DND-41 (cell line): ENCODE data around the gene FZD10.
A peak's percentile ranks its signal among the peaks of the same experiment; 100 is the strongest.

Source experiments
- ATAC-seq: fragments of 200-7000 bp; cut with Tn5 transposase; 3 replicates; pipeline ENCODE4 v1.9.1; 2021; ENCODE audit warnings: low read depth; ENCODE audit not compliant: insufficient read depth
- DNase-seq: peaks from one replicate; pipeline ENCODE4 v3.0.0-alpha.2; 2020
- H2AFZ ChIP-seq: 2 replicates; pipeline ENCODE4 v1.6.0; 2012; ENCODE audit warnings: low read depth, low read length
- H3K27ac ChIP-seq: 2 replicates; pipeline ENCODE4 v1.5.1; 2012; ENCODE audit warnings: low read length, inconsistent platforms
- H3K27me3 ChIP-seq: fragments of 200-600 bp; sonication (generic); 2 replicates; pipeline ENCODE4 v1.6.0; 2012; ENCODE audit warnings: low read length, mild to moderate bottlenecking, inconsistent platforms; ENCODE audit not compliant: insufficient read depth, poor library complexity
- H3K36me3 ChIP-seq: 2 replicates; pipeline ENCODE4 v1.5.1; 2012; ENCODE audit warnings: low read length, inconsistent platforms; ENCODE audit not compliant: insufficient read depth
- H3K4me1 ChIP-seq: 2 replicates; pipeline ENCODE4 v1.5.1; 2012; ENCODE audit warnings: mild to moderate bottlenecking, low read length; ENCODE audit not compliant: insufficient read depth
- H3K4me2 ChIP-seq: 2 replicates; pipeline ENCODE4 v1.6.0; 2012; ENCODE audit warnings: mild to moderate bottlenecking, moderate library complexity, low read length, inconsistent platforms; ENCODE audit not compliant: insufficient read depth
- H3K4me3 ChIP-seq, 2 experiments: fragments of 200-600 bp in 1 of 2; shearing (Covaris generic) in 1 of 2; 2 replicates each; pipeline ENCODE4 v1.5.1; 2012 to 2016; ENCODE audit warnings: inconsistent platforms in 2 of 2, low read length in 2 of 2, mild to moderate bottlenecking in 2 of 2, low read depth in 1 of 2, moderate library complexity in 1 of 2
- H3K79me2 ChIP-seq: 2 replicates; pipeline ENCODE4 v1.6.0; 2012; ENCODE audit warnings: low read length, inconsistent platforms; ENCODE audit not compliant: insufficient read depth
- H3K9ac ChIP-seq: 2 replicates; pipeline ENCODE4 v1.6.0; 2012; ENCODE audit warnings: low read depth, mild to moderate bottlenecking, inconsistent platforms, low read length, moderate library complexity
- H3K9me3 ChIP-seq: 2 replicates; pipeline ENCODE4 v1.5.1; 2012; ENCODE audit warnings: low read length, moderate library complexity, mild to moderate bottlenecking, inconsistent platforms; ENCODE audit not compliant: insufficient read depth, severe bottlenecking
- H4K20me1 ChIP-seq: 2 replicates; pipeline ENCODE4 v1.6.0; 2012; ENCODE audit warnings: low read length; ENCODE audit not compliant: insufficient read depth
- EZH2 ChIP-seq: IDR thresholded peaks from 3 replicates; pipeline ENCODE4 v1.6.1; 2012; ENCODE audit warnings: borderline replicate concordance, low read depth, mild to moderate bottlenecking, moderate library complexity, low read length, inconsistent platforms; ENCODE audit not compliant: severe bottlenecking
- TF ChIP-seq, protein P1 (sequence below): IDR thresholded peaks from 2 replicates; pipeline ENCODE4 v1.5.1; 2012; ENCODE audit warnings: borderline replicate concordance, low read length, moderate library complexity, mild to moderate bottlenecking; ENCODE audit not compliant: poor library complexity, severe bottlenecking; ENCODE audit errors: extremely low read depth

Gene FZD10

DNA sequence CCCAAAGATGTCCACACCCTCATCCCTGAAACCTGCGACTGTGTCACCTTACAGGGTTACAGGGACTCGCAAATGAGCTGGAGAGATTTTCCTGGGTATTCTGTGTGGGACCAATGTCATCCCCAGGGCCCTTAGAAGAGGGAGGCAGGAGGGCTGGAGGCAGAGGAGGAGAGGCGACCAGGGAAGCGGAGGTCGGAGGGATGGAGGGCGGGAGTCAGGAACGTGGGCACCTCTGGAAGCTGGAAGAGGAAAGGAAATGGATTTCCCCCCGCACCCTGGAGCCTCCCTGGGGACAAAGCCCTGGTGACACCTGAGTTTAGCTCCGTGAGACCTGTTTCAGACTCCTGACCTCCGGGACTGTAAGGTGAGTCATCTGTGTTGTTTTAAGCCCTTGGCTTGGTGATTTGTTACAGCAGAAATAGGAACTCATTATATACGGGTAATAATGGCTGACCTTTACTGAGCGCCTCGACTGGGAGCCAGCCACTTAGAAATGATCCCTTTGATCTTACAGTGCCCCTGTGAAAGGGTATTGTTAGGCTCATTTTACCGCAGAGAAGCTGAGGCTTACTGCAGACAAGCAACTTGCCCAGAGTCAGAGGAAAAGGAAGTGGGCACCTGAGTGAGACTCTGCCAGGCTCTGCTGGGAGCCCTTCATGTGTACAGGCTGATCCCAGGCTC is 29.3 kb upstream of the FZD10 start:
- H3K27me3 ChIP-seq: peaks cover 22% of the 10 kb centered on the region
- H3K27ac ChIP-seq: no peak overlapping the region
- H3K9ac ChIP-seq: no peak overlapping the region
- TF ChIP-seq, protein P1, sequence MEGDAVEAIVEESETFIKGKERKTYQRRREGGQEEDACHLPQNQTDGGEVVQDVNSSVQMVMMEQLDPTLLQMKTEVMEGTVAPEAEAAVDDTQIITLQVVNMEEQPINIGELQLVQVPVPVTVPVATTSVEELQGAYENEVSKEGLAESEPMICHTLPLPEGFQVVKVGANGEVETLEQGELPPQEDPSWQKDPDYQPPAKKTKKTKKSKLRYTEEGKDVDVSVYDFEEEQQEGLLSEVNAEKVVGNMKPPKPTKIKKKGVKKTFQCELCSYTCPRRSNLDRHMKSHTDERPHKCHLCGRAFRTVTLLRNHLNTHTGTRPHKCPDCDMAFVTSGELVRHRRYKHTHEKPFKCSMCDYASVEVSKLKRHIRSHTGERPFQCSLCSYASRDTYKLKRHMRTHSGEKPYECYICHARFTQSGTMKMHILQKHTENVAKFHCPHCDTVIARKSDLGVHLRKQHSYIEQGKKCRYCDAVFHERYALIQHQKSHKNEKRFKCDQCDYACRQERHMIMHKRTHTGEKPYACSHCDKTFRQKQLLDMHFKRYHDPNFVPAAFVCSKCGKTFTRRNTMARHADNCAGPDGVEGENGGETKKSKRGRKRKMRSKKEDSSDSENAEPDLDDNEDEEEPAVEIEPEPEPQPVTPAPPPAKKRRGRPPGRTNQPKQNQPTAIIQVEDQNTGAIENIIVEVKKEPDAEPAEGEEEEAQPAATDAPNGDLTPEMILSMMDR: no peak
- TF ChIP-seq EZH2: no peak
- ATAC-seq (peak; percentile 72), DNase-seq (peak; percentile 64)
- peaks cover 59% of the 10 kb centered on the region for H4K20me1 ChIP-seq
- peaks cover 30% of the 10 kb centered on the region for H3K4me1 ChIP-seq
- H3K36me3 ChIP-seq: no peaks in the 10 kb centered on the region
- no peaks in the 10 kb centered on the region for H3K79me2 ChIP-seq
- H3K9me3 ChIP-seq: no peaks in the 10 kb centered on the region
- peak overlapping the region; percentile 61; the same call in 1 of the 2 replicates for H3K4me2 ChIP-seq
- H3K4me3 ChIP-seq: no peak overlapping the region
- no peak overlapping the region for H2AFZ ChIP-seq

DNA sequence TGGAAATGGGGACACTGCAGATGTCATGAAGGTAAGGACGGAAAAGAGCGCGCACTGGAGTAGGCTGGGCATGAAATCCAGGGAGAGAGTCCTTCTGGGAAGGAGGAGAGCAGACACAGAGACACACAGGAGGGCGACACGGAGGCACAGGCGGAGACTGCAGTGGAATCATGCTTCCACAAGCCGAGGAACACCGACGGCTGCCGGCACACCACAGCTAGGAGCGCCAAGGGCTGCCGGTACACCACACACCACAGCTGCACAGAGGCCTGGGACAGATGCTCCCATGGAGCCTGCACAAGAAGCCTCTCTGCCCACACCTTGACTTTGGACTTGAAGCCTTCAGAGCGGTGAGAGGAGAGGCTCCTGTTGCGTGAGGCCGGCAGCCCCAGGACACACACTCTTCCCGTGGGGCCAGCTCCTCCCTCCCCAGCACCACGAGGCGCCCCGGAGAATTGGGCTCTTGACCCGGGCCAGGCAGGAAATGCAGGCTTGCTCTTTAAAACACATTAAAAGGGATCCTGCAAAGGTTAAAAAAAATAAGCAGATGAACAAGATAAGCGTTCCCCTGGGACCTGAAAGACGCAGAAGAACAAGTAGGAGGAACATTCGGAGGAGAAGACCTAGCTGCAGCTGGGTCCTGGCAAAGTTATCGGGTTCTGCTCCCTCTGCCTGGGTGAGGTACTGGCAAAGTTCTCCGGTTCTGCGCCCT is 28.3 kb upstream of the FZD10 start:
- peaks cover 55% of the 10 kb centered on the region for H4K20me1 ChIP-seq
- no peak overlapping the region for H3K9ac ChIP-seq
- peaks cover 25% of the 10 kb centered on the region for H3K27me3 ChIP-seq
- H3K4me3 ChIP-seq: peak overlapping the region in 1 of 2 experiments; percentile 37; a peak in 2 of 4 replicates
- H3K79me2 ChIP-seq: no peaks in the 10 kb centered on the region
- peaks cover 30% of the 10 kb centered on the region for H3K4me1 ChIP-seq
- peak overlapping the region; percentile 61 for H3K4me2 ChIP-seq
- peak; percentile 92 for ATAC-seq
- H3K36me3 ChIP-seq: no peaks in the 10 kb centered on the region
- no peak overlapping the region; the same call in 1 of the 2 replicates for H2AFZ ChIP-seq
- peak; percentile 78 for DNase-seq
- peak overlapping the region; percentile 67 for H3K27ac ChIP-seq
- H3K9me3 ChIP-seq: no peaks in the 10 kb centered on the region
- no peak for TF ChIP-seq EZH2
- TF ChIP-seq, protein P1: peak; percentile 19

DNA sequence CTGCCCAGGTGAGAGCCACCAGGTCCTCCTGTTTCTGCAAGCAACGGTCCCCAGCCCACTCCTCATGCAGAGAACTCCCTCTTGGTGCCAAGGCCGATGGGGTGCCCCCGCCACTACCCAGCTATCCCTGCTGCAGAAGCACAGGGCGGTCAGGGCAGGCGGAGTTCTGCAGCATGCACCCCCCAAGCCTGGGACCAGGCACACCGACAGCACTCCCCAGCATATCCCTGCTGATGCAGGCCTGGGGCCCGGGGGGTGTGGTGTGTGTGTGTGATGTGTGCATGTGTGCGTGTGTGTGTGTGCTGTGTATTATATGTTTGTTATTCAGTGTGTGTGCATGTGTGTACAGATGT is 27.7 kb upstream of the FZD10 start:
- H3K4me3 ChIP-seq: peak overlapping the region in 1 of 2 experiments; percentile 5; a peak in 1 of 4 replicates
- H3K79me2 ChIP-seq: no peaks in the 10 kb centered on the region
- H3K36me3 ChIP-seq: no peaks in the 10 kb centered on the region
- peaks cover 30% of the 10 kb centered on the region for H3K4me1 ChIP-seq
- H3K27me3 ChIP-seq: peaks cover 23% of the 10 kb centered on the region
- no peak for ATAC-seq
- H2AFZ ChIP-seq: no peak overlapping the region
- H3K9ac ChIP-seq: no peak overlapping the region
- no peaks in the 10 kb centered on the region for H3K9me3 ChIP-seq
- H4K20me1 ChIP-seq: peaks cover 53% of the 10 kb centered on the region
- TF ChIP-seq, protein P1: no peak
- TF ChIP-seq EZH2: no peak
- H3K27ac ChIP-seq: no peak overlapping the region
- no peak for DNase-seq
- H3K4me2 ChIP-seq: peak overlapping the region; percentile 61; the same call in 1 of the 2 replicates
